CD14-positive monocyte (primary cell): ENCODE data around the gene EPHA2. TPM values are rescaled to one million over a fixed set of nuclear protein-coding genes. Genes with fewer than 3 reads are reported as not detected.

Experiments
- DNase-seq, 3 donors: peaks; one replicate each; pipeline ENCODE4 v3.0.0-alpha.2; 2011 to 2022
- H2AFZ ChIP-seq: 2 replicates; pipeline ENCODE4 v1.6.0; 2012; ENCODE audit warnings: mild to moderate bottlenecking, low read depth, low read length, inconsistent platforms; ENCODE audit not compliant: insufficient read depth, poor library complexity, severe bottlenecking
- H3K27ac ChIP-seq, 2 donors: 1 replicate in 1 of 2; 2 replicates in 1 of 2; pipeline ENCODE4 v1.5.1; 2012 to 2013; ENCODE audit warnings: low read length in 2 of 2, control low read depth in 1 of 2, inconsistent platforms in 1 of 2, low read depth in 1 of 2, mild to moderate bottlenecking in 1 of 2
- H3K27me3 ChIP-seq, 2 donors: one replicate each; pipeline versions ENCODE4 v1.6.0 to v1.6.1; 2011 to 2013; ENCODE audit warnings: low read length in 2 of 2; ENCODE audit not compliant: control insufficient read depth in 2 of 2, insufficient read depth in 2 of 2
- H3K36me3 ChIP-seq, 2 donors: replicated peaks in 1 of 2; 1 replicate in 1 of 2; 2 replicates in 1 of 2; pipeline versions ENCODE4 v1.5.1 to v1.6.1; 2012 to 2013; ENCODE audit warnings: low read length in 2 of 2, control low read depth in 1 of 2, inconsistent platforms in 1 of 2, mild to moderate bottlenecking in 1 of 2; ENCODE audit not compliant: insufficient read depth in 2 of 2, control insufficient read depth in 1 of 2
- H3K4me1 ChIP-seq, 2 donors: 1 replicate in 1 of 2; 2 replicates in 1 of 2; pipeline versions ENCODE4 v1.5.1 to v1.6.1; 2012 to 2013; ENCODE audit warnings: low read length in 2 of 2, control low read depth in 1 of 2, inconsistent platforms in 1 of 2, mild to moderate bottlenecking in 1 of 2, moderate library complexity in 1 of 2; ENCODE audit not compliant: insufficient read depth in 2 of 2, control insufficient read depth in 1 of 2
- H3K4me2 ChIP-seq: replicated peaks from 2 replicates; pipeline ENCODE3; 2012; ENCODE audit warnings: low read length, moderate library complexity, mild to moderate bottlenecking; ENCODE audit not compliant: poor library complexity, severe bottlenecking; ENCODE audit errors: extremely low read depth
- H3K4me3 ChIP-seq, 3 experiments: fragments of 200-600 bp in 1 of 3; sonication (generic) in 1 of 3; replicated peaks in 1 of 3; 1 replicate in 2 of 3; 2 replicates in 1 of 3; pipeline ENCODE4 v1.5.1; 2011 to 2013; ENCODE audit warnings: low read length in 3 of 3, mild to moderate bottlenecking in 3 of 3, control low read depth in 2 of 3, low read depth in 2 of 3, inconsistent platforms in 1 of 3, moderate library complexity in 1 of 3
- H3K79me2 ChIP-seq: 2 replicates; pipeline ENCODE4 v1.6.0; 2012; ENCODE audit warnings: mild to moderate bottlenecking, control low read depth, inconsistent platforms, low read length, moderate library complexity; ENCODE audit not compliant: insufficient read depth
- H3K9ac ChIP-seq: 2 replicates; pipeline ENCODE4 v1.6.0; 2017; ENCODE audit warnings: low read length, mild to moderate bottlenecking; ENCODE audit not compliant: insufficient read depth, poor library complexity, severe bottlenecking
- H3K9me3 ChIP-seq, 2 donors: replicated peaks in 1 of 2; 1 replicate in 1 of 2; 2 replicates in 1 of 2; pipeline versions ENCODE4 v1.5.1 to v1.6.1; 2012 to 2013; ENCODE audit warnings: low read length in 2 of 2, control low read depth in 1 of 2; ENCODE audit not compliant: control insufficient read depth in 1 of 2, insufficient read depth in 1 of 2
- H4K20me1 ChIP-seq: 2 replicates; pipeline ENCODE4 v1.6.0; 2012; ENCODE audit warnings: mild to moderate bottlenecking, low read length, control low read depth, moderate library complexity; ENCODE audit not compliant: insufficient read depth
- H3K27ac Mint-ChIP-seq, 7 donors: one replicate each; pipeline ENCODE4 v1.8.0; 2020; ENCODE audit warnings: mild to moderate bottlenecking in 7 of 7, mixed read lengths in 7 of 7, moderate library complexity in 6 of 7, inconsistent platforms in 2 of 7
- H3K27me3 Mint-ChIP-seq, 3 donors: one replicate each; pipeline ENCODE4 v1.8.0; 2021 to 2022; ENCODE audit warnings: low read depth in 3 of 3, mild to moderate bottlenecking in 3 of 3, mixed read lengths in 3 of 3, moderate library complexity in 3 of 3, inconsistent platforms in 1 of 3
- H3K36me3 Mint-ChIP-seq, 2 donors: one replicate each; pipeline ENCODE4 v1.8.0; 2020; ENCODE audit warnings: mixed read lengths in 2 of 2, inconsistent platforms in 1 of 2, mild to moderate bottlenecking in 1 of 2
- H3K4me1 Mint-ChIP-seq: one replicate; pipeline ENCODE4 v1.8.0; 2020; ENCODE audit warnings: mild to moderate bottlenecking, mixed read lengths
- H3K4me3 Mint-ChIP-seq, 2 donors: one replicate each; pipeline ENCODE4 v1.8.0; 2020; ENCODE audit warnings: mild to moderate bottlenecking in 2 of 2, mixed read lengths in 2 of 2, moderate library complexity in 1 of 2
- H3K9me3 Mint-ChIP-seq, 7 donors: one replicate each; pipeline ENCODE4 v1.8.0; 2020 to 2022; ENCODE audit warnings: mixed read lengths in 7 of 7, mild to moderate bottlenecking in 6 of 7, moderate library complexity in 6 of 7, inconsistent platforms in 2 of 7
- CTCF ChIP-seq: fragments of 200-600 bp; IDR thresholded peaks from one replicate; pipeline ENCODE4 v1.8.0; 2022; ENCODE audit warnings: antibody characterized with exemption, mild to moderate bottlenecking
- WGBS: methylation state at CpG from one replicate; pipeline ENCODE4 v1.1.5; 2013; ENCODE audit warnings: missing lambda C conversion rate; ENCODE audit not compliant: insufficient coverage; 5-methylcytosine and 5-hydroxymethylcytosine counted together
- intact Hi-C, 2 donors: fragments of 100-400 bp; cut with micrococcal nuclease; formaldehyde crosslinking; loops; one replicate each; pipeline versions ENCODE4 v1.15.0 to v1.15.1; 2023
- polyA plus RNA-seq, 3 donors: library from polyadenylated mRNA; depleted of rRNA in 1 of 3; unstranded in 2 of 3; stranded (reverse) in 1 of 3; fragments of 300-500 nt in 2 of 3; fragments of >200 nt in 1 of 3; fragmentation: Illumina TruSeq in 2 of 3; gene quantifications; 1 replicate in 2 of 3; 2 replicates in 1 of 3; pipeline ENCODE4 v1.2.3, GENCODE V29; 2012 to 2021

EPHA2 gene
- polyA plus RNA-seq, 3 donors: 0.03 TPM; not detected in 2

- H3K4me1 ChIP-seq: no peaks in the 10 kb centered on the region
- Mint-ChIP-seq H3K27ac (peak overlapping the region in 1 of 7 donors; percentile 54), H3K9me3 (no peaks in the 10 kb centered on the region), H3K4me3 (no peak overlapping the region), H3K27me3 (peaks cover 2 to 23% (median 10%) of the 10 kb centered on the region in 3 donors), H3K36me3 (no peaks in the 10 kb centered on the region), H3K4me1 (peaks cover 2% of the 10 kb centered on the region)
- H2AFZ ChIP-seq: no peak overlapping the region
- intact Hi-C loops: loop anchor here (1.0 to 10.0 kb wide), 3 partner anchors 107 to 182 kb away; partner anchors contain the start of genes HSPB7 (in 1 of the 2) and SRARP (in 1 of the 2)
- no peak overlapping the region for H3K4me2 ChIP-seq
- no peak overlapping the region for H3K4me3 ChIP-seq
- no peaks in the 10 kb centered on the region for H3K9me3 ChIP-seq
- H3K27me3 ChIP-seq: no peaks in the 10 kb centered on the region
- H3K79me2 ChIP-seq: no peaks in the 10 kb centered on the region
- no peaks in the 10 kb centered on the region for H3K36me3 ChIP-seq
- no peaks in the 10 kb centered on the region for H4K20me1 ChIP-seq
- H3K27ac ChIP-seq: no peak overlapping the region
- no peak overlapping the region for H3K9ac ChIP-seq
- DNase-seq: no peak
- WGBS: 91% methylated on average over 5 of the region's 9 CpGs
- no peak for TF ChIP-seq CTCF
These were observed 30.9 kb upstream of the EPHA2 start for GRCh38 chr1:16186655-16187235.

DNA sequence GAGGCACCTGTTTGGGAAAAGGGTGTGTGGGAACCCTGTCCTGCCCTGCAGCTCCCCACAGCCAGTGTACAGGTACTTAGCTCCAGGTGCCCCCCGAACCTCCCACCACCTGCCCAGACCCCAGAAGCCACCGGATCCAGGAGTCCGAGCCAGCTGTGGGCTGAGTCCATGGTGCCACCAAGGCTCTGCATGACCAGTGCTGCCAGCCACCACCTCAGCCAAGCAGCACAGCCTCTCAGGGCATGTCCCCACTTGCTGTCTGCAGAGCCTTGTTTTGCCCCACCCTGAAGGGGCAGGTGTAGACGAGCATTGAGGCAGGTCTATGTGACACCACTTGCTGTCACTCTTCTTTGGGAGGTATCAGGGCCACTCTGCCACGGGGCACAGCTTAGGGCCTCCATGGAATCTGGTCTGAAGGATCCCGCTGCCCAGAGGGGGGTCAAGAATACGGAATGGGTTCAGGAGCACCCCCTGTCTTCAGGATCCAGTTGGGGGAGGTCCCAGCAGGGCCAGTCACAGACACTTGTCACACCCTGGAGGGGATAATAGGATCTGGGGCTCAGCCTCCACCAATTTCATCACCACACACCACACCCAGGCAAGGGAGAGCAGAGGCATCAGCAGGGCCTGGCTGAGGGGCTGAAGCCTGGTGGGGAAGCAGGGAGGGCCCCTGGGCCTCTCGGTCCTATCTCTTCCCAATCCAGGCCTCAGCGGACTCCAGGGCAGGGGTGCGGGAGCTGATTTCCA is 28.9 kb upstream of the EPHA2 start:
- Histone ChIP-seq H3K27ac (no peak overlapping the region), H3K79me2 (no peaks in the 10 kb centered on the region), H3K4me3 (no peak overlapping the region), H2AFZ (no peak overlapping the region), H3K27me3 (no peaks in the 10 kb centered on the region), H3K9me3 (no peaks in the 10 kb centered on the region), H3K36me3 (no peaks in the 10 kb centered on the region), H4K20me1 (no peaks in the 10 kb centered on the region), H3K4me2 (no peak overlapping the region), H3K9ac (no peak overlapping the region), H3K4me1 (no peaks in the 10 kb centered on the region)
- H3K4me1 Mint-ChIP-seq: peaks cover 2% of the 10 kb centered on the region
- H3K27ac Mint-ChIP-seq: no peak overlapping the region
- DNase-seq: no peak
- H3K27me3 Mint-ChIP-seq: peaks cover 2 to 14% (median 6%) of the 10 kb centered on the region in 3 donors
- H3K36me3 Mint-ChIP-seq: no peaks in the 10 kb centered on the region
- no peak for TF ChIP-seq CTCF
- intact Hi-C loops: loop anchor here (10.0 kb wide), 2 partner anchors 170 to 180 kb away; partner anchors contain the start of genes HSPB7 (in 1 of the 2) and SRARP (in 1 of the 2)
- no peaks in the 10 kb centered on the region for H3K9me3 Mint-ChIP-seq
- no peak overlapping the region for H3K4me3 Mint-ChIP-seq
- 95% methylated on average over 8 of the region's 10 CpGs for WGBS
